Heart left ventricle (tissue), 16 donors: Measurements from ENCODE around the gene EXOC3L2. TPM values are rescaled to one million over a fixed set of nuclear protein-coding genes. Genes with fewer than 3 reads are reported as not detected.

ENCODE experiments used
- ATAC-seq, 4 donors: fragments of 200-7000 bp; cut with Tn5 transposase; one replicate each; pipeline ENCODE4 v1.9.1; 2020 to 2022; ENCODE audit warnings: moderate library complexity in 4 of 4, mild to moderate bottlenecking in 3 of 4, moderate number of reproducible peaks in 1 of 4
- DNase-seq, 5 donors: peaks; one replicate each; pipeline ENCODE4 v3.0.0-alpha.2; 2020
- H3K27ac ChIP-seq, 12 donors: fragments of 200-600 bp; sonication (generic) in 4 of 12; one replicate each; pipeline versions ENCODE4 v1.5.0 to v1.8.0; 2016 to 2022; ENCODE audit warnings: mild to moderate bottlenecking in 2 of 12
- H3K27me3 ChIP-seq, 9 donors: fragments of 200-600 bp; sonication (generic) in 2 of 9; one replicate each; pipeline versions ENCODE4 v1.5.1 to v1.8.0; 2016 to 2022; ENCODE audit warnings: mild to moderate bottlenecking in 3 of 9
- H3K36me3 ChIP-seq, 9 donors: fragments of 200-600 bp; sonication (generic) in 2 of 9; one replicate each; pipeline versions ENCODE4 v1.5.0 to v1.8.0; 2018 to 2022; ENCODE audit warnings: mild to moderate bottlenecking in 2 of 9
- H3K4me1 ChIP-seq, 12 donors: fragments of 200-600 bp; sonication (generic) in 4 of 12; one replicate each; pipeline versions ENCODE4 v1.5.0 to v1.8.0; 2016 to 2022; ENCODE audit warnings: mild to moderate bottlenecking in 3 of 12
- H3K4me3 ChIP-seq, 12 donors: fragments of 200-600 bp; sonication (generic) in 4 of 12; one replicate each; pipeline versions ENCODE4 v1.5.0 to v1.8.0; 2017 to 2022; ENCODE audit warnings: mild to moderate bottlenecking in 9 of 12, moderate library complexity in 4 of 12
- H3K9me3 ChIP-seq, 12 donors: fragments of 200-600 bp; sonication (generic) in 4 of 12; one replicate each; pipeline versions ENCODE4 v1.5.0 to v1.8.0; 2016 to 2022; ENCODE audit warnings: mild to moderate bottlenecking in 1 of 12
- POLR2A ChIP-seq, 2 donors: fragments of 450-650 bp; IDR thresholded peaks; one replicate each; pipeline ENCODE4 v1.6.1; 2017; ENCODE audit warnings: antibody characterized with exemption in 2 of 2, mild to moderate bottlenecking in 2 of 2, moderate library complexity in 2 of 2
- WGBS, 4 donors: extraction: QIAGEN DNeasy Blood & Tissue Kit in 2 of 4; methylation state at CpG; one replicate each; pipeline versions ENCODE4 v1.1.5 to v1.1.7; 2013 to 2018; 5-methylcytosine and 5-hydroxymethylcytosine counted together
- intact Hi-C, 10 donors: fragments of 100-400 bp; cut with DNase I; formaldehyde crosslinking; loops; one replicate each; pipeline versions ENCODE4 v1.11.1 to v1.14.2; 2022
- polyA plus RNA-seq, 2 donors: library from polyadenylated mRNA; stranded (reverse); fragments of 200-250 nt; gene quantifications; one replicate each; pipeline ENCODE4 v1.2.3, GENCODE V29; 2013
- total RNA-seq, 9 donors: library from RNA; depleted of rRNA in 2 of 9; stranded (reverse); fragments of >200 nt in 2 of 9; fragmentation: NEBNext Ultra II Directional in 3 of 9; extraction: Animal tissue kit (Norgen Biotek cat#: 25700) in 3 of 9; gene quantifications; one replicate each; pipeline versions ENCODE4 v1.1.0 to v1.2.4, GENCODE V29; 2016 to 2023
- TF ChIP-seq, protein P1 (sequence below), 12 donors: fragments of 200-600 bp; sonication (generic) in 4 of 12; IDR thresholded peaks; one replicate each; pipeline versions ENCODE4 v1.5.0 to v1.8.0; 2018 to 2022; ENCODE audit warnings: antibody characterized with exemption in 12 of 12, mild to moderate bottlenecking in 5 of 12
- donor health status: ischemic (EF 13 %, LVEDD 7.1; RV severe dilation, severe dysfunction).
- donor health status: healthy with polysubstance abuse.
- donor health status: DM: no; HTN: yes; CAD: no.
- donor health status: DM: no; HTN: no; CAD: no.
- donor health status: ischemic (EF 25% LVEDD 6.9; RV normal size, moderate dysfunction).
- donor health status: ischemic (EF 25% LVEDD 5.7; RV mildly dilated, moderate dysfunction).
- donor health status: healthy.
- donor health status: DM: yes; HTN: yes; CAD: no.
- donor health status: ischemic (EF 35%, LVEDD 5.7; RV mildly dilated, moderate dysfunction).
- donor health status: nonischemic (EF 11% LVEDD 7.7; RV severe dilation, severe dysfunction).
- donor health status: DM: yes; HTN: yes; CAD: no.
- donor health status: PGD.
- donor health status: ischemic (EF 29% LVEDD 5.4; RV normal size, mild dysfunction).
- donor health status: nonischemic (EF 23%, LVEDD 6.1; RV moderate dilation, normal function).

EXOC3L2 gene
- total and polyA plus RNA-seq, 11 donors = 0.32 to 2.5 (median 0.88) TPM

GRCh38 chr19:45175515-45176345, 69.5 kb downstream of the EXOC3L2 start:
- H3K9me3 ChIP-seq = no peaks in the 10 kb centered on the region
- no peaks in the 10 kb centered on the region for H3K27me3 ChIP-seq
- H3K27ac ChIP-seq = no peak overlapping the region
- ATAC-seq (no peak), DNase-seq (peak in 1 of 5 donors; percentile 3)
- peaks cover under 1 to 42% (median 30%) of the 10 kb centered on the region in 12 donors for H3K4me1 ChIP-seq
- intact Hi-C loops = loop anchor here in 4 of 10 donors (5.0 to 10.0 kb wide), 4 partner anchors 48 to 98 kb away; partner anchors contain the start of genes PPP1R37 (in 3 of the 4), GEMIN7 (in 1 of the 4) and ZNF296 (in 1 of the 4)
- no peak for TF ChIP-seq POLR2A (IDR thresholded peaks at IDR 0.05)
- TF ChIP-seq, protein P1, sequence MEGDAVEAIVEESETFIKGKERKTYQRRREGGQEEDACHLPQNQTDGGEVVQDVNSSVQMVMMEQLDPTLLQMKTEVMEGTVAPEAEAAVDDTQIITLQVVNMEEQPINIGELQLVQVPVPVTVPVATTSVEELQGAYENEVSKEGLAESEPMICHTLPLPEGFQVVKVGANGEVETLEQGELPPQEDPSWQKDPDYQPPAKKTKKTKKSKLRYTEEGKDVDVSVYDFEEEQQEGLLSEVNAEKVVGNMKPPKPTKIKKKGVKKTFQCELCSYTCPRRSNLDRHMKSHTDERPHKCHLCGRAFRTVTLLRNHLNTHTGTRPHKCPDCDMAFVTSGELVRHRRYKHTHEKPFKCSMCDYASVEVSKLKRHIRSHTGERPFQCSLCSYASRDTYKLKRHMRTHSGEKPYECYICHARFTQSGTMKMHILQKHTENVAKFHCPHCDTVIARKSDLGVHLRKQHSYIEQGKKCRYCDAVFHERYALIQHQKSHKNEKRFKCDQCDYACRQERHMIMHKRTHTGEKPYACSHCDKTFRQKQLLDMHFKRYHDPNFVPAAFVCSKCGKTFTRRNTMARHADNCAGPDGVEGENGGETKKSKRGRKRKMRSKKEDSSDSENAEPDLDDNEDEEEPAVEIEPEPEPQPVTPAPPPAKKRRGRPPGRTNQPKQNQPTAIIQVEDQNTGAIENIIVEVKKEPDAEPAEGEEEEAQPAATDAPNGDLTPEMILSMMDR (IDR thresholded peaks at IDR 0.05) = no peak
- WGBS, 4 donors = 82 to 87% (median 85%) methylated on average over 10 of the region's 10 CpGs
- peaks cover 0 to 4% (median 0%) of the 10 kb centered on the region in 9 donors for H3K36me3 ChIP-seq
- H3K4me3 ChIP-seq = no peak overlapping the region

DNA sequence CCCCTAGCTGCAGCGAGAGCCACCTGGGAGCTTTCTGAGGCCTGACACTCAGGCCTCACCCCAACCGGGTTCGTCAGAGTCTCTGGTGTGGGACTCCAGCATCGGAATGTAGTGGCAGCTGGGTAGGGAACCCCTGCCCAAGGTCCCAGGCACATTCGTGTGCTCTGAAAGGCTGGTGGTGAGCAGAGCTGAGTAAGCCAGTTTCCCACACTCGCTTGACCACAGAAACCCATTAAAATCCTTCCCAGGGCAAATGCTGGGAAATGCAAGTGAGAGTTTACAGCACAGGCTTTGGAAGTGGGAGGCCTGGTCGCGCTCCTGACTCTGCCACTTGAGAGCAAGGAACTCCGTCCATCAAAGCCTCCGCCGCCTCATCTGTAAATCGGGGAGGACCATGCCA, 71.4 kb downstream of the EXOC3L2 start:
- DNase-seq = no peak
- Histone ChIP-seq H3K36me3 (no peaks in the 10 kb centered on the region), H3K27me3 (no peaks in the 10 kb centered on the region), H3K4me3 (no peak overlapping the region), H3K9me3 (no peaks in the 10 kb centered on the region), H3K4me1 (peaks cover 3 to 44% (median 16%) of the 10 kb centered on the region in 12 donors), H3K27ac (no peak overlapping the region)
- intact Hi-C loops = loop anchor here in 1 of 10 donors (10.0 kb wide), 1 partner anchor 79 kb away; the partner anchor contains the start of gene PPP1R37
- 82 to 89% (median 87%) methylated on average over 12 of the region's 12 CpGs for WGBS, 4 donors
- ATAC-seq = no peak
- TF ChIP-seq, protein P1 (IDR thresholded peaks at IDR 0.05) = no peak
- no peak for TF ChIP-seq POLR2A (IDR thresholded peaks at IDR 0.05)

DNA sequence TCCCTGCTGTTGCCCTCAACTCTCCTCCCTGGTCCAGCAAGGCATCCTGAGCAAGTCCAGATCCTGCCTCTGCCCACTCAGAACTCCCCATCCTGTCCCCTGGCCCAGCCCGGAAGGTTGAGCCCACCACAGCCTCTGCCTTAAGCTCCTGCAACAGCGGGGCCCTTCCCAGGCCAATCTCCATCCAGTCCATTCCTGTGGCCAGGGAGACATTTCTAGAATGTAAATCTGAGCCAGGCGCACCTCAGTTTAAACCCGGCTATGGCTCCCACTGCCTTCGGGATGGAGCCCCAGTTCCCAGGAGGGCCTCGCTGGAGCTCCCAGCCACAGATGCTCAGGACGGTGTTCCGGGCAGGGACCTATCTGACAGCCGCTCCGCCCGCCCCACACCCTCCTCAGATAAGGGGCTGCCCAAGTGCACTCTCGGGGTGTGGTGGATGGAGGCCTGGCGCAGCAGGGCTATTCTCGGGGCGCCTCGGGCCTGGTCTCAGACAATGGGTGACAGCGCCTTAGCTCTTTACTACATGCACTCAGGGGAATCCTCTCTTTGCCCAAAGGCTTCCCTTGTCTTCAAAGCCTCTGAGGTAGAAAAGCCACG, 72.5 kb downstream of the EXOC3L2 start:
- Histone ChIP-seq H3K27me3 (no peaks in the 10 kb centered on the region), H3K4me3 (no peak overlapping the region), H3K4me1 (peaks cover 3 to 45% (median 15%) of the 10 kb centered on the region in 12 donors), H3K27ac (peak overlapping the region; percentile 17 to 70 (median 50)), H3K36me3 (no peaks in the 10 kb centered on the region), H3K9me3 (no peaks in the 10 kb centered on the region)
- no peak for ATAC-seq
- WGBS, 4 donors = 79 to 91% (median 84%) methylated on average over 13 to 18 of the region's 18 CpGs
- intact Hi-C loops = loop anchor here in 1 of 10 donors (10.0 kb wide), 1 partner anchor 78 kb away; the partner anchor contains the start of gene PPP1R37
- TF ChIP-seq, protein P1 (IDR thresholded peaks at IDR 0.05) = no peak
- no peak for DNase-seq

GRCh38 chr19:45172173-45172572, 73.0 kb downstream of the EXOC3L2 start:
- intact Hi-C loops = loop anchor here in 1 of 10 donors (10.0 kb wide), 1 partner anchor 77 kb away; the partner anchor contains the start of gene PPP1R37
- Histone ChIP-seq H3K27me3 (no peaks in the 10 kb centered on the region), H3K9me3 (no peaks in the 10 kb centered on the region), H3K4me1 (peaks cover 0 to 40% (median 12%) of the 10 kb centered on the region in 12 donors), H3K36me3 (no peaks in the 10 kb centered on the region), H3K4me3 (no peak overlapping the region), H3K27ac (peak overlapping the region; percentile 17 to 70 (median 50))
- DNase-seq (no peak), ATAC-seq (peak; percentile 39 to 48 (median 46))
- 65 to 74% (median 69%) methylated on average over 4 of the region's 4 CpGs for WGBS, 4 donors
- TF ChIP-seq, protein P1 (IDR thresholded peaks at IDR 0.05) = no peak
